Smooth muscle cell (in vitro differentiated cells): ENCODE data around the gene LY9. TPM values are rescaled to one million over a fixed set of nuclear protein-coding genes. Genes with fewer than 3 reads are reported as not detected.

ENCODE experiments used
- DNase-seq: peaks from one replicate; lab custom pipeline; 2025; ENCODE audit not compliant: unreplicated experiment; lab: John Stamatoyannopoulos, UW
- H2AFZ ChIP-seq: fragments of 200-600 bp; sonication (generic); 2 replicates; pipeline ENCODE4 v1.6.0; 2016; ENCODE audit warnings: antibody characterized with exemption, low read depth, mild to moderate bottlenecking
- H3F3A ChIP-seq: fragments of 200-600 bp; sonication (generic); 2 replicates; pipeline ENCODE4 v1.6.0; 2017; ENCODE audit warnings: antibody characterized with exemption, low read depth
- H3K27ac ChIP-seq: fragments of 200-600 bp; sonication (generic); 2 replicates; pipeline ENCODE4 v1.5.1; 2016; ENCODE audit warnings: low read depth, mild to moderate bottlenecking
- H3K27me3 ChIP-seq: fragments of 200-600 bp; sonication (generic); 2 replicates; pipeline ENCODE4 v1.6.1; 2016; ENCODE audit warnings: low read depth, mild to moderate bottlenecking
- H3K36me3 ChIP-seq: fragments of 200-600 bp; sonication (generic); 2 replicates; pipeline ENCODE4 v1.5.1; 2016; ENCODE audit warnings: low read depth
- H3K4me1 ChIP-seq: fragments of 200-600 bp; sonication (generic); 2 replicates; pipeline ENCODE4 v1.5.1; 2016; ENCODE audit warnings: low read depth
- H3K4me2 ChIP-seq: fragments of 200-600 bp; sonication (generic); 2 replicates; pipeline ENCODE4 v1.6.0; 2016; ENCODE audit warnings: mild to moderate bottlenecking
- H3K4me3 ChIP-seq: fragments of 200-600 bp; sonication (generic); 2 replicates; pipeline ENCODE4 v1.5.1; 2016; ENCODE audit warnings: mild to moderate bottlenecking
- H3K79me2 ChIP-seq: fragments of 200-600 bp; sonication (generic); 2 replicates; pipeline ENCODE4 v1.6.0; 2016; ENCODE audit warnings: low read depth, mild to moderate bottlenecking
- H3K9ac ChIP-seq: fragments of 200-600 bp; sonication (generic); 2 replicates; pipeline ENCODE4 v1.6.0; 2016; ENCODE audit warnings: low read depth
- H3K9me3 ChIP-seq: fragments of 200-600 bp; sonication (generic); replicated peaks from 2 replicates; pipeline ENCODE4 v1.5.1; 2016; ENCODE audit warnings: low read depth
- H4K20me1 ChIP-seq: fragments of 200-600 bp; sonication (generic); 2 replicates; pipeline ENCODE4 v1.6.0; 2016; ENCODE audit warnings: low read depth
- WGBS: methylation state at CpG from one replicate; pipeline ENCODE4 v1.1.7; 2016; ENCODE audit warnings: low lambda C conversion rate; 5-methylcytosine and 5-hydroxymethylcytosine counted together
- polyA plus RNA-seq: library from polyadenylated mRNA; unstranded; fragments of >200 nt; fragmentation: Nextera tagmentation; extraction: Ambion mirVana; gene quantifications from 2 replicates; pipeline ENCODE4 v1.2.1, GENCODE V29; 2016
- total RNA-seq: library from RNA; depleted of rRNA; stranded (reverse); fragments of >200 nt; gene quantifications from 2 replicates; pipeline ENCODE4 v1.2.3, GENCODE V29; 2014
- TF ChIP-seq, protein P1 (sequence below): fragments of 200-600 bp; sonication (generic); IDR thresholded peaks from 2 replicates; pipeline ENCODE4 v1.5.1; 2017; ENCODE audit warnings: borderline replicate concordance, mild to moderate bottlenecking, antibody characterized with exemption; ENCODE audit not compliant: insufficient read depth, poor library complexity, severe bottlenecking

Gene LY9
- total and polyA plus RNA-seq, 2 experiments from 2014 or later: not detected

DNA sequence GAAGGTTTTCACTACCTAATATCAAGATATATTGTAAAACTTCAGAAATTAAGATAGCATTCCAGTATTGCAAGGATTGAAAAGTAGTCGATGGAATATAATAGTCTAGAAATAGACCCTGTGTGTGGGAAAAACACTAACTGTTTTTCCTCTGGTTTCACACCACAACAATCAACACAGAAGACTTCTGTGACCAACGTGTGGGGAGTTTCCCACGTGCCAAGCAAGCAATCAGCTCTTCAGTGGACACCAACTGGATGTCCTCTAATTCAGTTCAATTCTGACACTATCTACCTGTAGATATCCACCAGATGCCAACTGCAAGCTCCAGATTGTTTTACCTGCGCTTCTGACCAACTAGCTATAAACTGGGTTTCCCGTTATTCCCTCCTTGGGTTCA is 54.6 kb downstream of the LY9 start:
- WGBS: 83% methylated on average over 5 of the region's 5 CpGs
- H4K20me1 ChIP-seq: no peaks in the 10 kb centered on the region

DNA sequence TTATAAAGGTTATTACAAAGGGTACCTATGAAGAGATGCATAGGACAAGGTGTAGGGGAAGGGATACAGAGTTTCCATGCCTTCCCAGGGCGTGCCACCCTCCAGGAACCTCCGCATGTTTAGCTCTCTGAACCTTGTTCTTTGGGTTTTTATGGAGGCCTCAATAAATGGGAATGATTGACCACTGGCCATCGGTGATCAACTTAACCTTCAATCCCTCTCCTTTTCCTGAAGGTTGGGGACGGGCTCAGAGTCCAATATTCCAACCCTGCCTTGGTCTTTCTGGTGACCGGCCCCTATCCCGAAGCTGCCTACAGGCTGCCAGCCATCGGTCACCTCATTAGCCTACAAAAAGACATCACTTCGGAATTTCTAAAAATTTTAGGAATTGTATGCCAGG is 55.0 kb downstream of the LY9 start:
- H3K27ac ChIP-seq: no peak overlapping the region
- TF ChIP-seq, protein P1, sequence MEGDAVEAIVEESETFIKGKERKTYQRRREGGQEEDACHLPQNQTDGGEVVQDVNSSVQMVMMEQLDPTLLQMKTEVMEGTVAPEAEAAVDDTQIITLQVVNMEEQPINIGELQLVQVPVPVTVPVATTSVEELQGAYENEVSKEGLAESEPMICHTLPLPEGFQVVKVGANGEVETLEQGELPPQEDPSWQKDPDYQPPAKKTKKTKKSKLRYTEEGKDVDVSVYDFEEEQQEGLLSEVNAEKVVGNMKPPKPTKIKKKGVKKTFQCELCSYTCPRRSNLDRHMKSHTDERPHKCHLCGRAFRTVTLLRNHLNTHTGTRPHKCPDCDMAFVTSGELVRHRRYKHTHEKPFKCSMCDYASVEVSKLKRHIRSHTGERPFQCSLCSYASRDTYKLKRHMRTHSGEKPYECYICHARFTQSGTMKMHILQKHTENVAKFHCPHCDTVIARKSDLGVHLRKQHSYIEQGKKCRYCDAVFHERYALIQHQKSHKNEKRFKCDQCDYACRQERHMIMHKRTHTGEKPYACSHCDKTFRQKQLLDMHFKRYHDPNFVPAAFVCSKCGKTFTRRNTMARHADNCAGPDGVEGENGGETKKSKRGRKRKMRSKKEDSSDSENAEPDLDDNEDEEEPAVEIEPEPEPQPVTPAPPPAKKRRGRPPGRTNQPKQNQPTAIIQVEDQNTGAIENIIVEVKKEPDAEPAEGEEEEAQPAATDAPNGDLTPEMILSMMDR: no peak
- no peaks in the 10 kb centered on the region for H3F3A ChIP-seq
- H2AFZ ChIP-seq: no peak overlapping the region
- no peaks in the 10 kb centered on the region for H3K4me1 ChIP-seq
- no peaks in the 10 kb centered on the region for H4K20me1 ChIP-seq
- no peaks in the 10 kb centered on the region for H3K9me3 ChIP-seq
- no peaks in the 10 kb centered on the region for H3K79me2 ChIP-seq
- H3K36me3 ChIP-seq: no peaks in the 10 kb centered on the region
- no peak overlapping the region for H3K4me2 ChIP-seq
- WGBS: 93% methylated on average over 8 of the region's 8 CpGs
- DNase-seq: no peak
- H3K4me3 ChIP-seq: no peak overlapping the region
- H3K9ac ChIP-seq: no peak overlapping the region
- H3K27me3 ChIP-seq: no peaks in the 10 kb centered on the region

More for the DNA sequence above, 54.6 kb downstream of the LY9 start:
- no peaks in the 10 kb centered on the region for H3K9me3 ChIP-seq
- no peak overlapping the region for H3K4me3 ChIP-seq
- no peak overlapping the region for H3K9ac ChIP-seq
- no peaks in the 10 kb centered on the region for H3K4me1 ChIP-seq
- no peak overlapping the region for H3K4me2 ChIP-seq
- H3K27ac ChIP-seq: no peak overlapping the region
- H2AFZ ChIP-seq: no peak overlapping the region
- TF ChIP-seq, protein P1: no peak
- DNase-seq: no peak
- no peaks in the 10 kb centered on the region for H3K27me3 ChIP-seq
- H3K36me3 ChIP-seq: no peaks in the 10 kb centered on the region
- no peaks in the 10 kb centered on the region for H3K79me2 ChIP-seq
- H3F3A ChIP-seq: no peaks in the 10 kb centered on the region

- Histone ChIP-seq H3K27ac (no peak overlapping the region), H3K4me3 (no peak overlapping the region), H2AFZ (no peak overlapping the region), H3K9ac (no peak overlapping the region), H3K79me2 (no peaks in the 10 kb centered on the region), H4K20me1 (no peaks in the 10 kb centered on the region), H3K4me2 (no peak overlapping the region), H3K9me3 (no peaks in the 10 kb centered on the region), H3F3A (no peaks in the 10 kb centered on the region), H3K36me3 (no peaks in the 10 kb centered on the region), H3K4me1 (no peaks in the 10 kb centered on the region), H3K27me3 (no peaks in the 10 kb centered on the region)
- WGBS: 83% methylated on average over 3 of the region's 3 CpGs
- TF ChIP-seq, protein P1: no peak
- no peak for DNase-seq
Measured at GRCh38 chr1:160853014-160853413, 57.0 kb downstream of the LY9 start.

GRCh38 chr1:160853754-160854153 is 57.8 kb downstream of the LY9 start:
- TF ChIP-seq, protein P1: no peak
- no peak overlapping the region for H3K9ac ChIP-seq
- no peaks in the 10 kb centered on the region for H3K36me3 ChIP-seq
- no peak overlapping the region for H3K4me3 ChIP-seq
- no peak overlapping the region for H3K27ac ChIP-seq
- H3K4me2 ChIP-seq: no peak overlapping the region
- H2AFZ ChIP-seq: no peak overlapping the region
- H3K9me3 ChIP-seq: no peaks in the 10 kb centered on the region
- no peaks in the 10 kb centered on the region for H3K79me2 ChIP-seq
- DNase-seq: no peak
- 96% methylated on average over 2 of the region's 2 CpGs for WGBS
- no peaks in the 10 kb centered on the region for H3K27me3 ChIP-seq
- H3F3A ChIP-seq: no peaks in the 10 kb centered on the region
- H4K20me1 ChIP-seq: no peaks in the 10 kb centered on the region
- no peaks in the 10 kb centered on the region for H3K4me1 ChIP-seq
